Adrenal gland (tissue), 12 donors: ENCODE measurements around the gene SH3BP5L. TPM values are rescaled to one million over a fixed set of nuclear protein-coding genes. Genes with fewer than 3 reads are reported as not detected.

Experiments
- DNase-seq, 7 donors: peaks; one replicate each; pipeline ENCODE4 v3.0.0-alpha.2; 2019 to 2020
- H3K27ac ChIP-seq, 5 donors: fragments of 200-600 bp; sonication (generic) in 4 of 5; 1 replicate in 3 of 5; 2 replicates in 2 of 5; pipeline versions ENCODE4 v1.5.1 to v1.8.0; 2016 to 2020; ENCODE audit warnings: mild to moderate bottlenecking in 1 of 5
- H3K27me3 ChIP-seq: fragments of 200-600 bp; 2 replicates; pipeline ENCODE4 v1.8.0; 2021
- H3K36me3 ChIP-seq, 2 donors: fragments of 200-600 bp; replicated peaks in 1 of 2; 1 replicate in 1 of 2; 2 replicates in 1 of 2; pipeline versions ENCODE4 v1.5.1 to v1.8.0; 2018 to 2022
- H3K4me1 ChIP-seq, 2 donors: fragments of 200-600 bp; replicated peaks in 1 of 2; 1 replicate in 1 of 2; 2 replicates in 1 of 2; pipeline versions ENCODE4 v1.5.1 to v1.8.0; 2018 to 2021
- H3K4me3 ChIP-seq, 4 donors: fragments of 200-600 bp; sonication (generic) in 3 of 4; one replicate each; pipeline ENCODE4 v1.5.1; 2016 to 2018
- H3K9me3 ChIP-seq, 3 donors: fragments of 200-600 bp; sonication (generic) in 1 of 3; replicated peaks in 1 of 3; 1 replicate in 2 of 3; 2 replicates in 1 of 3; pipeline versions ENCODE4 v1.5.1 to v1.8.0; 2016 to 2021
- POLR2A ChIP-seq, 2 donors: fragments of 450-650 bp; IDR thresholded peaks; one replicate each; pipeline ENCODE4 v1.6.1; 2017; ENCODE audit warnings: antibody characterized with exemption in 2 of 2, mild to moderate bottlenecking in 2 of 2, moderate library complexity in 1 of 2
- WGBS, 4 donors: extraction: QIAGEN DNeasy Blood & Tissue Kit in 2 of 4; methylation state at CpG; one replicate each; pipeline versions ENCODE4 v1.1.5 to v1.1.7; 2013 to 2017; 5-methylcytosine and 5-hydroxymethylcytosine counted together
- intact Hi-C, 2 donors: fragments of 100-400 bp; cut with DNase I; formaldehyde crosslinking; loops; one replicate each; pipeline versions ENCODE4 v1.14.1 to v1.15.0; 2022 to 2023
- polyA plus RNA-seq, 3 donors: library from polyadenylated mRNA; stranded (reverse); fragments of 200-250 nt in 2 of 3; fragments of 350-450 nt in 1 of 3; fragmentation: Illumina TruSeq in 1 of 3; extraction: RNeasy Lipid Tissue Mini Kit (QIAGEN cat#74804) in 1 of 3; gene quantifications; one replicate each; pipeline ENCODE4 v1.2.3, GENCODE V29; 2013 to 2014
- total RNA-seq, 9 donors: library from RNA; depleted of rRNA in 4 of 9; stranded (reverse); fragments of >200 nt in 4 of 9; fragments of 120-200 nt in 1 of 9; fragmentation: NEBNext Ultra II Directional in 1 of 9; extraction: Animal tissue kit (Norgen Biotek cat#: 25700) in 1 of 9; gene quantifications; one replicate each; pipeline versions ENCODE4 v1.1.0 to v1.2.4, GENCODE V29; 2013 to 2023
- TF ChIP-seq, protein P1 (sequence below), 6 experiments: fragments of 450-650 bp in 4 of 6; fragments of 200-600 bp in 2 of 6; sonication (generic) in 1 of 6; IDR thresholded peaks; 1 replicate in 5 of 6; 2 replicates in 1 of 6; pipeline versions ENCODE4 v1.5.1 to v1.8.0; 2016 to 2021; ENCODE audit warnings: antibody characterized with exemption in 6 of 6, mild to moderate bottlenecking in 2 of 6, moderate library complexity in 1 of 6
- donor health status: healthy with polysubstance abuse.
- donor health status: Bipolar disorder and iron deficiency.
- donor health status: DM: yes; HTN: yes; CAD: no.
- donor health status: DM: no; HTN: no; CAD: no.
- donor health status: DM: no; HTN: no; CAD: no.
- donor health status: DM: yes; HTN: yes; CAD: no.

The SH3BP5L gene
- total and polyA plus RNA-seq, 12 donors = 15.4 to 36.9 (median 26.5) TPM

GRCh38 chr1:248810727-248811513 is 14.8 kb downstream of the SH3BP5L start:
- DNase-seq = peak in 5 of 7 donors; percentile 33 to 65 (median 44)
- Histone ChIP-seq H3K27me3 (no peaks in the 10 kb centered on the region), H3K4me3 (no peak overlapping the region), H3K4me1 (peaks cover 0 to 10% of the 10 kb centered on the region in 2 donors), H3K27ac (no peak overlapping the region), H3K36me3 (peaks cover 0 to 44% of the 10 kb centered on the region in 2 donors), H3K9me3 (no peaks in the 10 kb centered on the region)
- WGBS, 4 donors = 64 to 72% (median 66%) methylated on average over 8 to 12 of the region's 12 CpGs
- TF ChIP-seq POLR2A (IDR thresholded peaks at IDR 0.05) = no peak
- TF ChIP-seq, protein P1, sequence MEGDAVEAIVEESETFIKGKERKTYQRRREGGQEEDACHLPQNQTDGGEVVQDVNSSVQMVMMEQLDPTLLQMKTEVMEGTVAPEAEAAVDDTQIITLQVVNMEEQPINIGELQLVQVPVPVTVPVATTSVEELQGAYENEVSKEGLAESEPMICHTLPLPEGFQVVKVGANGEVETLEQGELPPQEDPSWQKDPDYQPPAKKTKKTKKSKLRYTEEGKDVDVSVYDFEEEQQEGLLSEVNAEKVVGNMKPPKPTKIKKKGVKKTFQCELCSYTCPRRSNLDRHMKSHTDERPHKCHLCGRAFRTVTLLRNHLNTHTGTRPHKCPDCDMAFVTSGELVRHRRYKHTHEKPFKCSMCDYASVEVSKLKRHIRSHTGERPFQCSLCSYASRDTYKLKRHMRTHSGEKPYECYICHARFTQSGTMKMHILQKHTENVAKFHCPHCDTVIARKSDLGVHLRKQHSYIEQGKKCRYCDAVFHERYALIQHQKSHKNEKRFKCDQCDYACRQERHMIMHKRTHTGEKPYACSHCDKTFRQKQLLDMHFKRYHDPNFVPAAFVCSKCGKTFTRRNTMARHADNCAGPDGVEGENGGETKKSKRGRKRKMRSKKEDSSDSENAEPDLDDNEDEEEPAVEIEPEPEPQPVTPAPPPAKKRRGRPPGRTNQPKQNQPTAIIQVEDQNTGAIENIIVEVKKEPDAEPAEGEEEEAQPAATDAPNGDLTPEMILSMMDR (IDR thresholded peaks at IDR 0.05) = no peak
- intact Hi-C loops = no loop called here

- WGBS, 4 donors = 89 to 94% (median 89%) methylated on average over 10 of the region's 10 CpGs
- Histone ChIP-seq H3K4me1 (peaks cover 0 to 5% of the 10 kb centered on the region in 2 donors), H3K9me3 (no peaks in the 10 kb centered on the region), H3K4me3 (no peak overlapping the region), H3K27me3 (no peaks in the 10 kb centered on the region), H3K36me3 (peaks cover 0 to 36% of the 10 kb centered on the region in 2 donors), H3K27ac (no peak overlapping the region)
- TF ChIP-seq POLR2A (IDR thresholded peaks at IDR 0.05) = no peak
- TF ChIP-seq, protein P1 (IDR thresholded peaks at IDR 0.05) = no peak
- intact Hi-C loops = loop anchor here (5.0 kb wide), 1 partner anchor 188 kb away; no protein-coding TSS in a partner anchor
- no peak for DNase-seq
These were observed 15.6 kb downstream of the SH3BP5L start for GRCh38 chr1:248810000-248810726.

GRCh38 chr1:248808876-248809275 is 16.8 kb downstream of the SH3BP5L start:
- intact Hi-C loops = loop anchor here (5.0 kb wide), 1 partner anchor 187 kb away; no protein-coding TSS in a partner anchor

More at GRCh38 chr1:248808876-248809275, 16.8 kb downstream of the SH3BP5L start:
- Histone ChIP-seq H3K27ac (no peak overlapping the region), H3K27me3 (no peaks in the 10 kb centered on the region), H3K36me3 (peaks cover 0 to 23% of the 10 kb centered on the region in 2 donors), H3K4me3 (no peak overlapping the region), H3K9me3 (no peaks in the 10 kb centered on the region), H3K4me1 (peaks cover 0 to 5% of the 10 kb centered on the region in 2 donors)
- WGBS, 4 donors = 76 to 82% (median 79%) methylated on average over 9 of the region's 9 CpGs
- TF ChIP-seq, protein P1 (IDR thresholded peaks at IDR 0.05) = no peak
- TF ChIP-seq POLR2A (IDR thresholded peaks at IDR 0.05) = no peak
- peak in 1 of 7 donors; percentile 46 for DNase-seq
